DOHH2 (cell line): Measurements from ENCODE around the gene ENDOD1.
"Not testable (repeated sequence)": the region's sequence is repeated elsewhere in the genome, so short reads cannot be mapped to it uniquely, and the experiment has no call there.

ENCODE experiments used
- H3F3A ChIP-seq: fragments of 200-600 bp; sonication (generic), shearing (Covaris generic); 2 replicates; pipeline ENCODE4 v1.6.0; 2016; ENCODE audit warnings: antibody characterized with exemption, mild to moderate bottlenecking; ENCODE audit not compliant: control insufficient read depth, insufficient read depth
- H3K27ac ChIP-seq: fragments of 200-600 bp; sonication (generic); 2 replicates; pipeline ENCODE4 v1.5.1; 2014; ENCODE audit warnings: low read depth, mild to moderate bottlenecking, low read length, moderate library complexity
- H3K27me3 ChIP-seq: fragments of 200-600 bp; sonication (generic); 2 replicates; pipeline ENCODE4 v1.6.1; 2014; ENCODE audit warnings: mild to moderate bottlenecking, low read length, mixed read lengths; ENCODE audit not compliant: control insufficient read depth
- H3K36me3 ChIP-seq: fragments of 200-600 bp; sonication (generic); 2 replicates; pipeline ENCODE4 v1.6.1; 2014; ENCODE audit warnings: mild to moderate bottlenecking, low read length, moderate library complexity, mixed read lengths; ENCODE audit not compliant: control insufficient read depth
- H3K4me1 ChIP-seq: fragments of 200-600 bp; sonication (generic); 2 replicates; pipeline ENCODE4 v1.6.1; 2014; ENCODE audit warnings: mild to moderate bottlenecking, low read length, mixed read lengths; ENCODE audit not compliant: control insufficient read depth
- H3K4me2 ChIP-seq: fragments of 200-600 bp; sonication (generic); 2 replicates; pipeline ENCODE4 v1.6.0; 2014; ENCODE audit warnings: mild to moderate bottlenecking, low read length, moderate library complexity
- H3K4me3 ChIP-seq: fragments of 200-600 bp; sonication (generic); 2 replicates; pipeline ENCODE4 v1.5.1; 2014; ENCODE audit warnings: mild to moderate bottlenecking, low read length, mixed read lengths
- H3K79me2 ChIP-seq: fragments of 200-600 bp; sonication (generic); 2 replicates; pipeline ENCODE4 v1.6.1; 2014; ENCODE audit warnings: mild to moderate bottlenecking, low read length, mixed read lengths; ENCODE audit not compliant: control insufficient read depth
- H3K9me2 ChIP-seq: fragments of 200-600 bp; sonication (generic); replicated peaks from 2 replicates; pipeline ENCODE4 v1.6.1; 2014; ENCODE audit warnings: mild to moderate bottlenecking, low read length, mixed read lengths; ENCODE audit not compliant: control insufficient read depth
- H3K9me3 ChIP-seq: fragments of 200-600 bp; sonication (generic); 2 replicates; pipeline ENCODE4 v1.6.1; 2014; ENCODE audit warnings: antibody characterized with exemption, low read length, mixed read lengths; ENCODE audit not compliant: control insufficient read depth, insufficient read depth
- H4K20me1 ChIP-seq: fragments of 200-600 bp; sonication (generic); 2 replicates; pipeline ENCODE4 v1.6.0; 2014; ENCODE audit warnings: low read depth, mild to moderate bottlenecking, antibody characterized with exemption, low read length, moderate library complexity; ENCODE audit not compliant: control insufficient read depth, insufficient read depth
- EZH2phosphoT487 ChIP-seq: fragments of 200-600 bp; sonication (generic); IDR thresholded peaks from 2 replicates; pipeline ENCODE4 v1.6.1; 2017; ENCODE audit warnings: borderline replicate concordance, mild to moderate bottlenecking, antibody characterized with exemption, low read length, moderate library complexity, mixed read lengths
- TF ChIP-seq, protein P1 (sequence below): fragments of 200-600 bp; sonication (generic); IDR thresholded peaks from one replicate; pipeline ENCODE4 v1.5.1; 2014; ENCODE audit warnings: antibody characterized with exemption, mild to moderate bottlenecking, low read depth, low read length; ENCODE audit not compliant: poor library complexity, severe bottlenecking

The ENDOD1 gene

DNA sequence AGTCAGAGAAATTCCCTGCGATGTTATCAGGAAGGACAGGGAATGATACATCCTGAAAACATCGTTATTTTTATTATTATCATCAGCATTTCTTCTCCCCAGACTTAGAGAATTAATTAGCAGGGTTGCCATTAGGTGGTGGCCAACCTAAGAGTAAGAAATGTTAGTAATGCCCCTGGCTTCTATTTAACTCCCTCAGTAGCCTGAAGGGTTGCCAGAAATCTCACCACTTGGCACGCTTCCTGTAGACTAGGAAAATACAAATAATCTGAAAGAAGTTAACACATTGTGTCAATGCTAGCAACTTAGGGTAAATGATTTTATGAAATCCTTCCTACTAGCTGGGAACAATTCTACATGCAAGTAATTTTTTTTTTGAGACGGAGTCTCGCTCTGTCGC, 45.5 kb downstream of the ENDOD1 start:
- H3F3A ChIP-seq = no peaks in the 10 kb centered on the region
- no peak overlapping the region for H3K4me3 ChIP-seq
- H3K79me2 ChIP-seq = no peaks in the 10 kb centered on the region
- H3K27ac ChIP-seq = no peak overlapping the region
- H4K20me1 ChIP-seq = no peaks in the 10 kb centered on the region
- H3K9me3 ChIP-seq = no peaks in the 10 kb centered on the region
- peaks cover 10% of the 10 kb centered on the region for H3K4me1 ChIP-seq
- H3K9me2 ChIP-seq = no peaks in the 10 kb centered on the region
- no peaks in the 10 kb centered on the region for H3K27me3 ChIP-seq
- H3K36me3 ChIP-seq = no peaks in the 10 kb centered on the region
- no peak overlapping the region for H3K4me2 ChIP-seq
- TF ChIP-seq, protein P1, sequence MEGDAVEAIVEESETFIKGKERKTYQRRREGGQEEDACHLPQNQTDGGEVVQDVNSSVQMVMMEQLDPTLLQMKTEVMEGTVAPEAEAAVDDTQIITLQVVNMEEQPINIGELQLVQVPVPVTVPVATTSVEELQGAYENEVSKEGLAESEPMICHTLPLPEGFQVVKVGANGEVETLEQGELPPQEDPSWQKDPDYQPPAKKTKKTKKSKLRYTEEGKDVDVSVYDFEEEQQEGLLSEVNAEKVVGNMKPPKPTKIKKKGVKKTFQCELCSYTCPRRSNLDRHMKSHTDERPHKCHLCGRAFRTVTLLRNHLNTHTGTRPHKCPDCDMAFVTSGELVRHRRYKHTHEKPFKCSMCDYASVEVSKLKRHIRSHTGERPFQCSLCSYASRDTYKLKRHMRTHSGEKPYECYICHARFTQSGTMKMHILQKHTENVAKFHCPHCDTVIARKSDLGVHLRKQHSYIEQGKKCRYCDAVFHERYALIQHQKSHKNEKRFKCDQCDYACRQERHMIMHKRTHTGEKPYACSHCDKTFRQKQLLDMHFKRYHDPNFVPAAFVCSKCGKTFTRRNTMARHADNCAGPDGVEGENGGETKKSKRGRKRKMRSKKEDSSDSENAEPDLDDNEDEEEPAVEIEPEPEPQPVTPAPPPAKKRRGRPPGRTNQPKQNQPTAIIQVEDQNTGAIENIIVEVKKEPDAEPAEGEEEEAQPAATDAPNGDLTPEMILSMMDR = no peak
- TF ChIP-seq EZH2phosphoT487 = no peak

DNA sequence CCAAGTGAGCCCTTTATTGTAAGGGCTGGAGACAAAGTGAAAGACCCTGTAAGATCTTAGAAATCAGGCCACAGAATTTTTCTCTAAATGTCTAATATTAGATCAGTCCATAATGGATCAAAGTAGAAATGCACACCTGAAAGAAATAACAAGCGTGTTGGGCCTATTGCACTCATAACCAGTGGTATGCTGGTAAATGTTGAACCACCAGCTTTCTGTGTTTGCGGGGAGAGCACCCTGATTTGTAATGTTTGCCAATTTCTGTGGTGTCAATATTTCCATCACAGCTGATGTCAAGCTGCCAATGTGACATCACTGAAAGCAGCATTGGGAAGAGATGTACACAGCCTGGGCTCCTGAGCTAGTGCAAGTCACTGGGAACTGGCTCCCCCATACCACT, 46.2 kb downstream of the ENDOD1 start:
- peaks cover 10% of the 10 kb centered on the region for H3K4me1 ChIP-seq
- no peaks in the 10 kb centered on the region for H3F3A ChIP-seq
- H4K20me1 ChIP-seq = no peaks in the 10 kb centered on the region
- H3K36me3 ChIP-seq = no peaks in the 10 kb centered on the region
- no peaks in the 10 kb centered on the region for H3K27me3 ChIP-seq
- no peak overlapping the region for H3K27ac ChIP-seq
- H3K4me3 ChIP-seq = no peak overlapping the region
- H3K9me3 ChIP-seq = no peaks in the 10 kb centered on the region
- no peaks in the 10 kb centered on the region for H3K9me2 ChIP-seq
- no peak overlapping the region for H3K4me2 ChIP-seq
- TF ChIP-seq EZH2phosphoT487 = no peak
- TF ChIP-seq, protein P1 = no peak
- H3K79me2 ChIP-seq = no peaks in the 10 kb centered on the region

DNA sequence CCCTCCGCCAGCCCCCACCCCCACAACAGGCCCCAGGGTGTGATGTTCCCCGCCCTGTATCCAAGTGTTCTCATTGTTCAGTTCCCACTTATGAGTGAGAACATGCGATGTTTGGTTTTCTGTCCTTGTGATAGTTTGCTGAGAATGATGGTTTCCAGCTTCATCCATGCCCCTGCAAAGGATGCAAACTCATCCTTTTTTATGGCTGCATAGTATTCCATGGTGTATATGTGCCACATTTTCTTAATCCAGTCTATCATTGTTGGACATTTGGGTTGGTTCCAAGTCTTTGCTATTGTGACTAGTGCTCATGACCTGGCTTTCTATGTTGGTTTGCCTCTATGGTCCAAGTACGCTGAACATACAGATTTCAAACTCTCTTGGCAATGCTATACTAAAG, 47.1 kb downstream of the ENDOD1 start:
- H3K4me1 ChIP-seq = peaks cover 10% of the 10 kb centered on the region
- H3K4me2 ChIP-seq, H3K4me3 ChIP-seq, H3K9me2 ChIP-seq, H4K20me1 ChIP-seq, H3F3A ChIP-seq, H3K9me3 ChIP-seq, H3K36me3 ChIP-seq, H3K27ac ChIP-seq, H3K27me3 ChIP-seq, H3K79me2 ChIP-seq: not testable (repeated sequence)

DNA sequence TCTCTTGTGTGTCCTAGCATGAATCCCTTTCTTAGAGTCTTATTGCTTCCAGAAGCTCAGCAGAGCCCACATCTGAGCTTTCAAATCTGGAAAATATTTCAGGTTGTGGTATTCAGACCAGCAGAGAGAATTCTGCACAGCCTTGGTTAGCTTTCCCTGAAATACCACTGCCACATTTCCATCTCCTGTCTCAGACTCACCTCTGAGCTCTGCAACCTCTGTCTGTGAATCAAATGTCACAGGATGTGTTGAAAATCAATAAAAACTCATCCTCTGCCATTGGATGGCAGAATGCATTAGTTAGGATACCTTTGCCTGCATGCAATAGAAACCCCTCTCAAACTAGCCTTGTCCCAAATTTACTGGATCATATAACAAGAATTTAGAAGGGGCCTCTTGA, 47.7 kb downstream of the ENDOD1 start:
- H3K9me3 ChIP-seq = no peaks in the 10 kb centered on the region
- no peaks in the 10 kb centered on the region for H3K27me3 ChIP-seq
- no peaks in the 10 kb centered on the region for H3K9me2 ChIP-seq
- H3K36me3 ChIP-seq = no peaks in the 10 kb centered on the region
- no peak overlapping the region for H3K4me3 ChIP-seq
- H3K4me2 ChIP-seq = no peak overlapping the region
- no peak overlapping the region for H3K27ac ChIP-seq
- TF ChIP-seq, protein P1 = no peak
- no peak for TF ChIP-seq EZH2phosphoT487
- H3K79me2 ChIP-seq = no peaks in the 10 kb centered on the region
- H4K20me1 ChIP-seq = no peaks in the 10 kb centered on the region
- peaks cover 10% of the 10 kb centered on the region for H3K4me1 ChIP-seq
- H3F3A ChIP-seq = no peaks in the 10 kb centered on the region
